WTC11 (cell line): ENCODE measurements around the gene SVIL. TPM values are rescaled to one million over a fixed set of nuclear protein-coding genes. Genes with fewer than 3 reads are reported as not detected.
"Not testable (repeated sequence)": the region's sequence is repeated elsewhere in the genome, so short reads cannot be mapped to it uniquely, and the experiment has no call there.

Experiments
- ATAC-seq: fragments of 200-7000 bp; cut with Tn5 transposase; 2 replicates; pipeline ENCODE4 v1.10.0; 2021; ENCODE audit warnings: mild to moderate bottlenecking, moderate library complexity
- CTCF ChIA-PET: fragments of 300-600 bp; sonication (Branson Sonifier 250); formaldehyde crosslinking; loops from one replicate; lab custom pipeline; 2021; ENCODE audit warnings: antibody characterized with exemption; lab: Charles Lee
- POLR2A ChIA-PET: fragments of 350-600 bp; sonication (Branson Sonifier 250); formaldehyde crosslinking; loops from one replicate; lab custom pipeline; 2021; ENCODE audit warnings: antibody characterized with exemption; lab: Charles Lee
- DNase-seq: peaks from one replicate; pipeline ENCODE4 v3.0.0; 2021; ENCODE audit warnings: low spot score
- H3K27ac Mint-ChIP-seq: 2 replicates; pipeline ENCODE4 v1.8.0; 2021; ENCODE audit warnings: mixed read lengths
- H3K27me3 Mint-ChIP-seq: 2 replicates; pipeline ENCODE4 v1.8.0; 2021; ENCODE audit warnings: low read depth, mild to moderate bottlenecking, moderate library complexity, mixed read lengths
- H3K36me3 Mint-ChIP-seq: 2 replicates; pipeline ENCODE4 v1.8.0; 2021; ENCODE audit warnings: mixed read lengths
- H3K4me1 Mint-ChIP-seq: 2 replicates; pipeline ENCODE4 v1.8.0; 2022; ENCODE audit warnings: mixed read lengths
- H3K4me3 Mint-ChIP-seq: 2 replicates; pipeline ENCODE4 v1.8.0; 2021; ENCODE audit warnings: mild to moderate bottlenecking, moderate library complexity, mixed read lengths
- H3K9me3 Mint-ChIP-seq: 2 replicates; pipeline ENCODE4 v1.8.0; 2021; ENCODE audit warnings: mixed read lengths
- AR ChIP-seq: fragments of 250-450 bp; sonication (Bioruptor Pico); IDR thresholded peaks from 2 replicates; pipeline ENCODE4 v1.9.0; 2021; ENCODE audit warnings: mild to moderate bottlenecking
- ATF1 ChIP-seq: sonication (generic); formaldehyde crosslinking; IDR thresholded peaks from 2 replicates; pipeline ENCODE4 v1.8.1; 2023; ENCODE audit warnings: mild to moderate bottlenecking, moderate library complexity, missing genetic modification reagents
- ATF2 ChIP-seq: sonication (generic); formaldehyde crosslinking; IDR thresholded peaks from 2 replicates; pipeline ENCODE4 v1.8.1; 2022; ENCODE audit warnings: low read depth, missing genetic modification reagents, borderline replicate concordance
- ATF3 ChIP-seq: sonication (generic); formaldehyde crosslinking; conservative IDR thresholded peaks from 2 replicates; pipeline ENCODE4 v1.8.1; 2022; ENCODE audit warnings: mild to moderate bottlenecking, missing genetic modification reagents
- FOXJ3 ChIP-seq: sonication (generic); formaldehyde crosslinking; IDR thresholded peaks from 2 replicates; pipeline ENCODE4 v1.9.0; 2021; ENCODE audit warnings: missing genetic modification reagents, mild to moderate bottlenecking, borderline replicate concordance
- MXD4 ChIP-seq: fragments of 250-450 bp; sonication (Bioruptor Pico); IDR thresholded peaks from 2 replicates; pipeline ENCODE4 v1.8.0; 2021; ENCODE audit warnings: mild to moderate bottlenecking, moderate library complexity, borderline replicate concordance
- NFATC4 ChIP-seq: fragments of 250-450 bp; sonication (Bioruptor Pico); IDR thresholded peaks from 2 replicates; pipeline ENCODE4 v1.9.0; 2021; ENCODE audit warnings: mild to moderate bottlenecking
- NR1H2 ChIP-seq: sonication (generic); formaldehyde crosslinking; IDR thresholded peaks from 2 replicates; pipeline ENCODE4 v1.9.0; 2021; ENCODE audit warnings: mild to moderate bottlenecking, moderate library complexity, missing genetic modification reagents
- SMAD4 ChIP-seq: sonication (generic); formaldehyde crosslinking; IDR thresholded peaks from 2 replicates; pipeline ENCODE4 v1.8.0; 2022; ENCODE audit warnings: mild to moderate bottlenecking, missing genetic modification reagents
- TEAD1 ChIP-seq: sonication (generic); formaldehyde crosslinking; IDR thresholded peaks from 2 replicates; pipeline ENCODE4 v1.8.0; 2022; ENCODE audit warnings: mild to moderate bottlenecking, missing genetic modification reagents
- TEAD4 ChIP-seq: sonication (generic); formaldehyde crosslinking; IDR thresholded peaks from 2 replicates; pipeline ENCODE4 v1.8.0; 2022; ENCODE audit warnings: mild to moderate bottlenecking, missing genetic modification reagents
- ZNF281 ChIP-seq: sonication (generic); formaldehyde crosslinking; IDR thresholded peaks from 2 replicates; pipeline ENCODE4 v1.8.0; 2023; ENCODE audit warnings: mild to moderate bottlenecking, missing genetic modification reagents
- total RNA-seq: library from RNA; stranded (reverse); gene quantifications from 3 replicates; pipeline ENCODE4 v1.2.3, GENCODE V29; 2021

The SVIL gene
- total RNA-seq, 1 experiment from 2014 or later: 27.1 TPM

- no peak for TF ChIP-seq TEAD4 (CRISPR knock-in tag)
These were observed 22.9 kb downstream of the SVIL start (continued) for GRCh38 chr10:29611781-29612381.

GRCh38 chr10:29610876-29611647, 23.7 kb downstream of the SVIL start:
- TF ChIP-seq MXD4 (CRISPR knock-in tag) (no peak), FOXJ3 (CRISPR knock-in tag) (no peak), ZNF281 (CRISPR knock-in tag) (no peak)

DNA sequence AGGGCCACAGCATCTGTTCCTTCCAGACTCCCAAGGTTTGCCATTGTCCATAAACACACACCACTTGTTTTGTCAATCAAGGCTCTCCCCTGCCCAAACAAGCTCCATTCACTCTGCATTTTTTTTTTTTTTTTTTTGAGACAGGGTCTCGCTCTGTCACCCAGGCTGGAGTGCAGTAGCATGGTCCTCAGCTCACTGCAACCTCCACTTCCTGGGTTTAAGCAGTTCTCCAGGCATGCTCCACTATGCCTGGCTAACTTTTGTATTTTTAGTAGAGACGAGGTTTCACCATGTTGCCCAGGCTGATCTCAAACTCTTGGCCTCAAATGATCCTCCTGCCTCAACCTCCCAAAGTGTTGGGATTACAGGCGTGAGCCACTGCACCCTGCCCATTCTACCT, 24.4 kb downstream of the SVIL start:
- H3K27me3 Mint-ChIP-seq, ATAC-seq, DNase-seq, H3K4me3 Mint-ChIP-seq: not testable (repeated sequence)
- POLR2A ChIA-PET: interaction anchor here (1.1 kb wide), 1 partner anchor 9 kb away, joined by 3 read pairs; no protein-coding TSS in a partner anchor
- peaks cover 23% of the 10 kb centered on the region for H3K36me3 Mint-ChIP-seq
- H3K9me3 Mint-ChIP-seq: peaks cover 27% of the 10 kb centered on the region
- peak overlapping the region; percentile 29; the same call in 1 of the 2 replicates for H3K27ac Mint-ChIP-seq
- peaks cover 12% of the 10 kb centered on the region; the same call in 1 of the 2 replicates for H3K4me1 Mint-ChIP-seq
- CTCF ChIA-PET: interaction anchor here (1.2 to 2.1 kb wide), 2 partner anchors 21 to 75 kb away, joined by 3 to 6 read pairs; no protein-coding TSS in a partner anchor

More at GRCh38 chr10:29610876-29611647, 23.7 kb downstream of the SVIL start:
- ChIA-PET POLR2A (interaction anchor here (1.1 kb wide), 1 partner anchor 8 kb away, joined by 3 read pairs; no protein-coding TSS in a partner anchor), CTCF (interaction anchor here (1.2 to 2.1 kb wide), 2 partner anchors 21 to 76 kb away, joined by 3 to 6 read pairs; no protein-coding TSS in a partner anchor)
- Mint-ChIP-seq H3K27ac (no peak overlapping the region; the same call in 1 of the 2 replicates), H3K9me3 (peaks cover 27% of the 10 kb centered on the region), H3K4me3 (no peak overlapping the region), H3K4me1 (peaks cover 12% of the 10 kb centered on the region; the same call in 1 of the 2 replicates), H3K36me3 (peaks cover 23% of the 10 kb centered on the region), H3K27me3 (no peaks in the 10 kb centered on the region)
- DNase-seq: no peak
- no peak for ATAC-seq

DNA sequence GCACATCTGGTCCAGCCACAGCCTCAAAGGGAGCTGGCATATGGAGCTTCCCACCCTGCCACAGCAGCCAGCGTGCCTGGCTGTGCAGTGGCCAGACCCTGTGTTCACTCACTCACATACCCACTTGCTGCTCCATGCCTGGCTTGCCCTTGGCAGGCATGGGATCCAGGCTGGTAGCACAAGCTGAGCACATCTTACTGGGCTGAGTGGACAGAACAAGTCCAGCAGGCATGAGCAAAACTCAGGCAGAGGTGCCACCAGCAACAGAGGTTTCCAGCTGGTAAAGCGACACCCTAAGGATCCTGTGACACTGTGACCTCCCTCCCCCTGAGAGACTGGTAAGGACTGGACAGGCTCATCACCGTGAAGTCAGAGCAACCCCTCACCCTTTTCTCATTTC, 25.1 kb downstream of the SVIL start:
- ATAC-seq: no peak
- Mint-ChIP-seq H3K9me3 (peaks cover 22% of the 10 kb centered on the region), H3K27ac (no peak overlapping the region), H3K36me3 (peaks cover 23% of the 10 kb centered on the region), H3K4me3 (no peak overlapping the region), H3K27me3 (no peaks in the 10 kb centered on the region), H3K4me1 (peaks cover 12% of the 10 kb centered on the region; the same call in 1 of the 2 replicates)
- ChIA-PET POLR2A (no interaction called here), CTCF (interaction anchor here (1.2 to 2.1 kb wide), 2 partner anchors 20 to 74 kb away, joined by 3 to 6 read pairs; no protein-coding TSS in a partner anchor)
- no peak for TF ChIP-seq SMAD4
- TF ChIP-seq TEAD1 (CRISPR knock-in tag): no peak
- TF ChIP-seq NFATC4 (CRISPR knock-in tag): no peak
- DNase-seq: no peak

GRCh38 chr10:29608476-29609301, 26.1 kb downstream of the SVIL start:
- no peaks in the 10 kb centered on the region for H3K27me3 Mint-ChIP-seq
- no peak overlapping the region for H3K4me3 Mint-ChIP-seq
- no peak overlapping the region for H3K27ac Mint-ChIP-seq
- peaks cover 14% of the 10 kb centered on the region for H3K4me1 Mint-ChIP-seq
- ATAC-seq: no peak
- H3K36me3 Mint-ChIP-seq: peaks cover 20% of the 10 kb centered on the region
- ChIA-PET POLR2A (no interaction called here), CTCF (interaction anchor here (0.8 to 2.3 kb wide), 5 partner anchors 10 to 112 kb away, joined by 3 to 12 read pairs (median 3); no protein-coding TSS in a partner anchor)
- peaks cover 17% of the 10 kb centered on the region for H3K9me3 Mint-ChIP-seq
- DNase-seq: no peak
- TF ChIP-seq AR (CRISPR knock-in tag): no peak
- TF ChIP-seq NR1H2 (CRISPR knock-in tag): no peak
- no peak for TF ChIP-seq ATF1 (CRISPR knock-in tag)
- no peak for TF ChIP-seq ATF2 (CRISPR knock-in tag)
- no peak for TF ChIP-seq ATF3
